Activated CD8-positive, alpha-beta memory T cell treated with anti-CD3 and anti-CD28 coated beads, Interleukin-2, amount 10 ng/mL, durations not matched to agents 7 days and 5 days (primary cell): Measurements from ENCODE around the gene IGF2R. TPM values are rescaled to one million over a fixed set of nuclear protein-coding genes. Genes with fewer than 3 reads are reported as not detected.
"Not testable (repeated sequence)": the region's sequence is repeated elsewhere in the genome, so short reads cannot be mapped to it uniquely, and the experiment has no call there.

Source experiments
- ATAC-seq: fragments of 150-1000 bp; cut with Tn5 transposase; one replicate; pipeline ENCODE4 v1.10.0; 2021; ENCODE audit warnings: moderate library complexity
- CTCF ChIA-PET: fragments of 350-600 bp; sonication (Branson Sonifier 250); formaldehyde crosslinking; loops from one replicate; lab custom pipeline; 2021; ENCODE audit warnings: antibody characterized with exemption; lab: Charles Lee
- DNase-seq: peaks from one replicate; pipeline ENCODE4 v3.0.0-alpha.2; 2020
- H3K27ac Mint-ChIP-seq: one replicate; pipeline ENCODE4 v1.8.0; 2021; ENCODE audit warnings: mild to moderate bottlenecking, mixed read lengths
- H3K27me3 Mint-ChIP-seq: one replicate; pipeline ENCODE4 v1.8.0; 2021; ENCODE audit warnings: mixed read lengths
- H3K36me3 Mint-ChIP-seq: one replicate; pipeline ENCODE4 v1.8.0; 2021; ENCODE audit warnings: mild to moderate bottlenecking, mixed read lengths
- H3K4me1 Mint-ChIP-seq: one replicate; pipeline ENCODE4 v1.8.0; 2021; ENCODE audit warnings: mixed read lengths
- H3K4me3 Mint-ChIP-seq: one replicate; pipeline ENCODE4 v1.8.0; 2021; ENCODE audit warnings: mild to moderate bottlenecking, moderate library complexity, mixed read lengths
- H3K9me3 Mint-ChIP-seq: one replicate; pipeline ENCODE4 v1.8.0; 2022; ENCODE audit warnings: low read depth, mixed read lengths
- total RNA-seq, 2 experiments: library from RNA; stranded (reverse); gene quantifications; one replicate each; pipeline ENCODE4 v1.2.3, GENCODE V29; 2021

IGF2R gene
- total RNA-seq, 2 experiments from 2014 or later, result 74.5 to 83.1 TPM

GRCh38 chr6:160132297-160132637 is 163.4 kb downstream of the IGF2R start:
- DNase-seq (no peak), ATAC-seq (no peak)
- H3K9me3 Mint-ChIP-seq, result no peaks in the 10 kb centered on the region
- no peaks in the 10 kb centered on the region for H3K36me3 Mint-ChIP-seq
- no peaks in the 10 kb centered on the region for H3K4me1 Mint-ChIP-seq
- H3K4me3 Mint-ChIP-seq, result no peak overlapping the region
- H3K27me3 Mint-ChIP-seq, result no peaks in the 10 kb centered on the region
- CTCF ChIA-PET, result no interaction called here
- no peak overlapping the region for H3K27ac Mint-ChIP-seq

- H3K9me3 Mint-ChIP-seq, result no peaks in the 10 kb centered on the region
Measured at GRCh38 chr6:160132776-160133338, 164.0 kb downstream of the IGF2R start.

GRCh38 chr6:160133441-160134336 is 164.8 kb downstream of the IGF2R start:
- H3K4me1 Mint-ChIP-seq, result peaks cover 6% of the 10 kb centered on the region
- H3K4me3 Mint-ChIP-seq, result no peak overlapping the region
- H3K27ac Mint-ChIP-seq, result no peak overlapping the region
- H3K36me3 Mint-ChIP-seq, result no peaks in the 10 kb centered on the region
- ATAC-seq (no peak), DNase-seq (no peak)
- H3K27me3 Mint-ChIP-seq, result no peaks in the 10 kb centered on the region
- no peaks in the 10 kb centered on the region for H3K9me3 Mint-ChIP-seq
- CTCF ChIA-PET, result no interaction called here

More at GRCh38 chr6:160132776-160133338, 164.0 kb downstream of the IGF2R start:
- Mint-ChIP-seq H3K4me1 (no peaks in the 10 kb centered on the region), H3K27ac (no peak overlapping the region), H3K4me3 (no peak overlapping the region), H3K36me3 (no peaks in the 10 kb centered on the region), H3K27me3 (no peaks in the 10 kb centered on the region)
- no peak for DNase-seq
- CTCF ChIA-PET, result no interaction called here
- ATAC-seq, result no peak

- H3K27ac Mint-ChIP-seq, CTCF ChIA-PET, H3K4me3 Mint-ChIP-seq, DNase-seq, H3K27me3 Mint-ChIP-seq, H3K4me1 Mint-ChIP-seq, H3K36me3 Mint-ChIP-seq, ATAC-seq, H3K9me3 Mint-ChIP-seq: not testable (repeated sequence)
Measured at GRCh38 chr6:160134337-160134751, 165.5 kb downstream of the IGF2R start.

GRCh38 chr6:160134779-160135547 is 166.1 kb downstream of the IGF2R start:
- no peak for DNase-seq
- CTCF ChIA-PET, result no interaction called here

GRCh38 chr6:160135907-160136655 is 167.2 kb downstream of the IGF2R start:
- H3K4me1 Mint-ChIP-seq, result peaks cover 11% of the 10 kb centered on the region
- DNase-seq, result no peak
- no peak overlapping the region for H3K27ac Mint-ChIP-seq
- CTCF ChIA-PET, result interaction anchor here (0.8 to 3.1 kb wide), 3 partner anchors 26 to 397 kb away, joined by 3 to 31 read pairs (median 28); no protein-coding TSS in a partner anchor
- no peaks in the 10 kb centered on the region for H3K27me3 Mint-ChIP-seq
- ATAC-seq, result no peak
- no peak overlapping the region for H3K4me3 Mint-ChIP-seq
- H3K36me3 Mint-ChIP-seq, result no peaks in the 10 kb centered on the region
- H3K9me3 Mint-ChIP-seq, result no peaks in the 10 kb centered on the region

More at GRCh38 chr6:160134779-160135547, 166.1 kb downstream of the IGF2R start:
- no peaks in the 10 kb centered on the region for H3K27me3 Mint-ChIP-seq
- ATAC-seq, result no peak
- no peak overlapping the region for H3K27ac Mint-ChIP-seq
- H3K4me1 Mint-ChIP-seq, result peaks cover 11% of the 10 kb centered on the region
- no peak overlapping the region for H3K4me3 Mint-ChIP-seq
- no peaks in the 10 kb centered on the region for H3K9me3 Mint-ChIP-seq
- no peaks in the 10 kb centered on the region for H3K36me3 Mint-ChIP-seq

- no peak overlapping the region for H3K27ac Mint-ChIP-seq
- CTCF ChIA-PET, result interaction anchor here (0.6 to 3.1 kb wide), 12 partner anchors 8 to 941 kb away, joined by 3 to 31 read pairs (median 4); no protein-coding TSS in a partner anchor
- ATAC-seq (no peak), DNase-seq (peak; percentile 35)
- H3K4me1 Mint-ChIP-seq, result peaks cover 11% of the 10 kb centered on the region
- H3K4me3 Mint-ChIP-seq, result no peak overlapping the region
- H3K27me3 Mint-ChIP-seq, result no peaks in the 10 kb centered on the region
- H3K36me3 Mint-ChIP-seq, result no peaks in the 10 kb centered on the region
- H3K9me3 Mint-ChIP-seq, result no peaks in the 10 kb centered on the region
Measured at GRCh38 chr6:160137130-160137988, 168.5 kb downstream of the IGF2R start.

- Mint-ChIP-seq H3K9me3 (no peaks in the 10 kb centered on the region), H3K36me3 (no peaks in the 10 kb centered on the region), H3K4me1 (peaks cover 11% of the 10 kb centered on the region), H3K4me3 (no peak overlapping the region), H3K27me3 (no peaks in the 10 kb centered on the region), H3K27ac (no peak overlapping the region)
- CTCF ChIA-PET, result interaction anchor here (0.6 to 3.1 kb wide), 16 partner anchors 9 to 941 kb away, joined by 3 to 31 read pairs (median 3); partner anchors contain the start of gene SLC22A1
- ATAC-seq, result peak; percentile 79
- DNase-seq, result peak; percentile 80
Measured at GRCh38 chr6:160137989-160138835, 169.3 kb downstream of the IGF2R start.

- peaks cover 11% of the 10 kb centered on the region for H3K4me1 Mint-ChIP-seq
- H3K9me3 Mint-ChIP-seq, result no peaks in the 10 kb centered on the region
- no peak overlapping the region for H3K4me3 Mint-ChIP-seq
- DNase-seq (no peak), ATAC-seq (no peak)
- no peak overlapping the region for H3K27ac Mint-ChIP-seq
- H3K27me3 Mint-ChIP-seq, result no peaks in the 10 kb centered on the region
- CTCF ChIA-PET, result interaction anchor here (0.7 to 3.1 kb wide), 13 partner anchors 17 to 528 kb away, joined by 3 to 31 read pairs (median 3); partner anchors contain the start of gene SLC22A1
- H3K36me3 Mint-ChIP-seq, result no peaks in the 10 kb centered on the region
Measured at GRCh38 chr6:160138839-160139419, 170.0 kb downstream of the IGF2R start.

- Mint-ChIP-seq H3K27ac (no peak overlapping the region), H3K9me3 (no peaks in the 10 kb centered on the region), H3K27me3 (no peaks in the 10 kb centered on the region), H3K4me3 (no peak overlapping the region), H3K36me3 (peaks cover 3% of the 10 kb centered on the region), H3K4me1 (peaks cover 11% of the 10 kb centered on the region)
- CTCF ChIA-PET, result no interaction called here
- no peak for ATAC-seq
- peak; percentile 31 for DNase-seq
Measured at GRCh38 chr6:160139420-160139851, 170.6 kb downstream of the IGF2R start.

- peaks cover 11% of the 10 kb centered on the region for H3K4me1 Mint-ChIP-seq
- H3K9me3 Mint-ChIP-seq, DNase-seq, H3K27me3 Mint-ChIP-seq, H3K36me3 Mint-ChIP-seq, ATAC-seq, H3K4me3 Mint-ChIP-seq, H3K27ac Mint-ChIP-seq: not testable (repeated sequence)
- CTCF ChIA-PET, result interaction anchor here (0.9 to 1.4 kb wide), 3 partner anchors 315 to 393 kb away, joined by 3 to 4 read pairs (median 3); no protein-coding TSS in a partner anchor
Measured at GRCh38 chr6:160140493-160140892, 171.6 kb downstream of the IGF2R start.
